OCI-LY7 (cell line): Measurements from ENCODE around the gene SLC5A9.

Experiments
- EZH2phosphoT487 ChIP-seq: fragments of 200-600 bp; sonication (generic); IDR thresholded peaks from 2 replicates; pipeline ENCODE4 v1.6.1; 2018; ENCODE audit warnings: low read depth, borderline replicate concordance, mild to moderate bottlenecking, mixed run types, antibody characterized with exemption, low read length, moderate library complexity, mixed read lengths
- TF ChIP-seq, protein P1 (sequence below): fragments of 200-600 bp; sonication (generic); conservative IDR thresholded peaks from 2 replicates; pipeline ENCODE4 v1.5.1; 2014; ENCODE audit warnings: mild to moderate bottlenecking, antibody characterized with exemption, low read length, moderate library complexity, mixed read lengths

DNA sequence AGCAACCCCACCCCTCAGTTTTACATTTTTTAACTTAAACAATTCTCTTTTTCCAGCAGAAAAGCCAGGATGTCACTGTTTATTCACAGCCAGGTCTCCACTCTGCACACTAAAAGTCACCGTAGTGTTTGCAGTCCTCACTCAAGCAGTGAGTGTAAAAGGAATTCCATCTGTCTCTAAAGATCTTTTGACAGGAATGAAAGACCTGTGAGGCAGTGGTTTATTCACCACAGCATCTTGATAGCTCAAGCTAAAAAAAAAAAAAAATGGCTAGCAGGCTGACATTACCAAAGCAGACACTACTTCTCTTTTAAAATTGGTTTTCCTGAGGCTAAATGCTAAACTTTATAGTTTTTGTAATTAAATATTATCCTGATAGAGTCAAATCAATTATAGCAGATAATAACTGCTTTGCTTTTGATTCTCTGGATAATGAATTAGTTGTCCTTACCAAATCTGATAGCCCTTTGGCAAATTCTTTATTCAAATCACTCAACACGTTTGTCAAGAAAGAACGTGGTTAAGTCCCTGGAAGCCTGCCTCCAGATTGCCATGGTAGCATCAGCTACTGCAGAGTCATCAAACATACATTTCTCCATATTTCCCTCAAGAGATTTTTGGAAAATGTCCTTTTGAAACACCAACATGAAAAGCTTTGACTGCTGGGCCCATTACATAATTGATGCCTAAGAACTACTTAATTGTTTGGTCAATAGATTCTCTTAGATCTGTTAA lies 22.2 kb upstream of the SLC5A9 start:
- TF ChIP-seq, protein P1, sequence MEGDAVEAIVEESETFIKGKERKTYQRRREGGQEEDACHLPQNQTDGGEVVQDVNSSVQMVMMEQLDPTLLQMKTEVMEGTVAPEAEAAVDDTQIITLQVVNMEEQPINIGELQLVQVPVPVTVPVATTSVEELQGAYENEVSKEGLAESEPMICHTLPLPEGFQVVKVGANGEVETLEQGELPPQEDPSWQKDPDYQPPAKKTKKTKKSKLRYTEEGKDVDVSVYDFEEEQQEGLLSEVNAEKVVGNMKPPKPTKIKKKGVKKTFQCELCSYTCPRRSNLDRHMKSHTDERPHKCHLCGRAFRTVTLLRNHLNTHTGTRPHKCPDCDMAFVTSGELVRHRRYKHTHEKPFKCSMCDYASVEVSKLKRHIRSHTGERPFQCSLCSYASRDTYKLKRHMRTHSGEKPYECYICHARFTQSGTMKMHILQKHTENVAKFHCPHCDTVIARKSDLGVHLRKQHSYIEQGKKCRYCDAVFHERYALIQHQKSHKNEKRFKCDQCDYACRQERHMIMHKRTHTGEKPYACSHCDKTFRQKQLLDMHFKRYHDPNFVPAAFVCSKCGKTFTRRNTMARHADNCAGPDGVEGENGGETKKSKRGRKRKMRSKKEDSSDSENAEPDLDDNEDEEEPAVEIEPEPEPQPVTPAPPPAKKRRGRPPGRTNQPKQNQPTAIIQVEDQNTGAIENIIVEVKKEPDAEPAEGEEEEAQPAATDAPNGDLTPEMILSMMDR: no peak
- TF ChIP-seq EZH2phosphoT487: no peak
